Gastrocnemius medialis (tissue), 4 donors: ENCODE measurements around the gene HDAC4. TPM values are rescaled to one million over a fixed set of nuclear protein-coding genes. Genes with fewer than 3 reads are reported as not detected.

Source experiments
- ATAC-seq, 2 donors: fragments of 150-250 bp; one replicate each; pipeline ENCODE4 v1.9.1; 2016
- DNase-seq, 2 donors: peaks; one replicate each; pipeline ENCODE4 v3.0.0-alpha.2; 2019
- H3K27ac ChIP-seq, 4 donors: fragments of 200-600 bp; sonication (generic); 1 replicate in 1 of 4; 2 replicates in 3 of 4; pipeline ENCODE4 v1.5.1; 2016 to 2018; ENCODE audit warnings: mild to moderate bottlenecking in 2 of 4, moderate library complexity in 1 of 4
- H3K27me3 ChIP-seq, 3 donors: fragments of 200-600 bp; sonication (generic) in 2 of 3; 1 replicate in 1 of 3; 2 replicates in 2 of 3; pipeline versions ENCODE4 v1.5.1 to v1.6.0; 2016 to 2019; ENCODE audit warnings: mild to moderate bottlenecking in 1 of 3, moderate library complexity in 1 of 3
- H3K36me3 ChIP-seq, 2 donors: fragments of 200-600 bp; sonication (generic) in 1 of 2; one replicate each; pipeline ENCODE4 v1.5.1; 2017 to 2018
- H3K4me1 ChIP-seq, 2 donors: fragments of 200-600 bp; sonication (generic) in 1 of 2; one replicate each; pipeline ENCODE4 v1.5.1; 2016 to 2017; ENCODE audit warnings: mild to moderate bottlenecking in 2 of 2
- H3K4me3 ChIP-seq, 4 donors: fragments of 200-600 bp; sonication (generic) in 3 of 4; 1 replicate in 1 of 4; 2 replicates in 3 of 4; pipeline ENCODE4 v1.5.1; 2016 to 2019; ENCODE audit warnings: mild to moderate bottlenecking in 2 of 4
- H3K9me3 ChIP-seq, 3 donors: fragments of 200-600 bp; sonication (generic) in 2 of 3; 1 replicate in 1 of 3; 2 replicates in 2 of 3; pipeline ENCODE4 v1.5.1; 2016 to 2019
- CTCF ChIP-seq, 5 experiments: fragments of 450-650 bp in 3 of 5; fragments of 200-600 bp in 2 of 5; sonication (generic) in 2 of 5; IDR thresholded peaks in 4 of 5; conservative IDR thresholded peaks in 1 of 5; 1 replicate in 4 of 5; 2 replicates in 1 of 5; pipeline ENCODE4 v1.5.1; 2016 to 2019; ENCODE audit warnings: antibody characterized with exemption in 5 of 5, mild to moderate bottlenecking in 3 of 5, moderate library complexity in 3 of 5
- POLR2A ChIP-seq, 2 donors: fragments of 450-650 bp; IDR thresholded peaks; one replicate each; pipeline ENCODE4 v1.6.1; 2017; ENCODE audit warnings: antibody characterized with exemption in 2 of 2, mild to moderate bottlenecking in 2 of 2, moderate library complexity in 2 of 2
- in situ Hi-C, 4 donors: fragments of 200-750 bp; cut with MboI; loops; one replicate each; pipeline versions ENCODE4 v1.15.0 to v1.8.0; 2017; ENCODE audit warnings: low sequenced_read_pairs in 4 of 4
- intact Hi-C: fragments of 100-400 bp; cut with DNase I; formaldehyde crosslinking; loops from one replicate; pipeline ENCODE4 v1.15.1; 2023; ENCODE audit warnings: low total_unique reads
- total RNA-seq, 4 donors: library from RNA; depleted of rRNA; stranded (reverse); fragments of >200 nt; gene quantifications; one replicate each; pipeline versions ENCODE4 v1.1.0 to v1.2.3, GENCODE V29; 2016

HDAC4 gene
- total RNA-seq, 4 donors from 2014 or later: 23.6 to 257 (median 119) TPM

- no peak for TF ChIP-seq POLR2A (IDR thresholded peaks at IDR 0.05)
- no peak for TF ChIP-seq CTCF (IDR thresholded peaks at IDR 0.05 in 4 of 5, conservative IDR thresholded peaks at IDR 0.05 in 1 of 5)
- Histone ChIP-seq H3K27ac (peak overlapping the region; percentile 17 to 85 (median 67)), H3K4me3 (no peak overlapping the region), H3K27me3 (no peaks in the 10 kb centered on the region), H3K4me1 (peaks cover 78 to 84% of the 10 kb centered on the region in 2 donors), H3K9me3 (no peaks in the 10 kb centered on the region), H3K36me3 (no peaks in the 10 kb centered on the region)
- in situ Hi-C loops (no loop called here), intact Hi-C loops (no loop called here)
- ATAC-seq (no peak), DNase-seq (peak in 1 of 2 donors; percentile 9)
These were observed 185.5 kb downstream of the HDAC4 start for GRCh38 chr2:239215136-239215925.

- DNase-seq (peak in 1 of 2 donors; percentile 8), ATAC-seq (no peak)
- TF ChIP-seq CTCF (IDR thresholded peaks at IDR 0.05 in 4 of 5, conservative IDR thresholded peaks at IDR 0.05 in 1 of 5) (no peak), POLR2A (IDR thresholded peaks at IDR 0.05) (no peak)
- H3K27me3 ChIP-seq: no peaks in the 10 kb centered on the region
- H3K9me3 ChIP-seq: no peaks in the 10 kb centered on the region
- no peaks in the 10 kb centered on the region for H3K36me3 ChIP-seq
- peaks cover 78 to 79% of the 10 kb centered on the region in 2 donors for H3K4me1 ChIP-seq
- in situ Hi-C loops (no loop called here), intact Hi-C loops (no loop called here)
- no peak overlapping the region for H3K4me3 ChIP-seq
- peak overlapping the region; percentile 17 to 85 (median 67) for H3K27ac ChIP-seq
These were observed 186.1 kb downstream of the HDAC4 start for GRCh38 chr2:239214725-239215124.

GRCh38 chr2:239213643-239214101 is 187.1 kb downstream of the HDAC4 start:
- intact Hi-C loops (no loop called here), in situ Hi-C loops (no loop called here)
- H3K4me3 ChIP-seq: no peak overlapping the region
- DNase-seq: no peak
- no peaks in the 10 kb centered on the region for H3K9me3 ChIP-seq
- H3K27ac ChIP-seq: peak overlapping the region; percentile 17 to 85 (median 67)
- TF ChIP-seq CTCF (IDR thresholded peaks at IDR 0.05 in 4 of 5, conservative IDR thresholded peaks at IDR 0.05 in 1 of 5) (no peak), POLR2A (IDR thresholded peaks at IDR 0.05) (no peak)
- no peaks in the 10 kb centered on the region for H3K27me3 ChIP-seq
- H3K4me1 ChIP-seq: peaks cover 83 to 87% of the 10 kb centered on the region in 2 donors
- no peak for ATAC-seq
- H3K36me3 ChIP-seq: no peaks in the 10 kb centered on the region

GRCh38 chr2:239212929-239213642 is 187.7 kb downstream of the HDAC4 start:
- H3K27me3 ChIP-seq: no peaks in the 10 kb centered on the region
- no peaks in the 10 kb centered on the region for H3K9me3 ChIP-seq
- DNase-seq (peak in 1 of 2 donors; percentile 11), ATAC-seq (peak in 1 of 2 donors; percentile 3)
- peak overlapping the region; percentile 51 to 85 (median 67) for H3K27ac ChIP-seq
- H3K36me3 ChIP-seq: no peaks in the 10 kb centered on the region
- H3K4me3 ChIP-seq: no peak overlapping the region
- peaks cover 86 to 87% of the 10 kb centered on the region in 2 donors for H3K4me1 ChIP-seq
- intact Hi-C loops: no loop called here
- no peak for TF ChIP-seq CTCF (IDR thresholded peaks at IDR 0.05 in 4 of 5, conservative IDR thresholded peaks at IDR 0.05 in 1 of 5)
- in situ Hi-C loops: no loop called here
